Adrenal gland (tissue), 12 donors: Measurements from ENCODE around the gene RAB10. TPM values are rescaled to one million over a fixed set of nuclear protein-coding genes. Genes with fewer than 3 reads are reported as not detected.

Experiments used
- DNase-seq, 7 donors: peaks; one replicate each; pipeline ENCODE4 v3.0.0-alpha.2; 2019 to 2020
- H3K27ac ChIP-seq, 5 donors: fragments of 200-600 bp; sonication (generic) in 4 of 5; 1 replicate in 3 of 5; 2 replicates in 2 of 5; pipeline versions ENCODE4 v1.5.1 to v1.8.0; 2016 to 2020; ENCODE audit warnings: mild to moderate bottlenecking in 1 of 5
- H3K27me3 ChIP-seq: fragments of 200-600 bp; 2 replicates; pipeline ENCODE4 v1.8.0; 2021
- H3K36me3 ChIP-seq, 2 donors: fragments of 200-600 bp; replicated peaks in 1 of 2; 1 replicate in 1 of 2; 2 replicates in 1 of 2; pipeline versions ENCODE4 v1.5.1 to v1.8.0; 2018 to 2022
- H3K4me1 ChIP-seq, 2 donors: fragments of 200-600 bp; replicated peaks in 1 of 2; 1 replicate in 1 of 2; 2 replicates in 1 of 2; pipeline versions ENCODE4 v1.5.1 to v1.8.0; 2018 to 2021
- H3K4me3 ChIP-seq, 4 donors: fragments of 200-600 bp; sonication (generic) in 3 of 4; one replicate each; pipeline ENCODE4 v1.5.1; 2016 to 2018
- H3K9me3 ChIP-seq, 3 donors: fragments of 200-600 bp; sonication (generic) in 1 of 3; replicated peaks in 1 of 3; 1 replicate in 2 of 3; 2 replicates in 1 of 3; pipeline versions ENCODE4 v1.5.1 to v1.8.0; 2016 to 2021
- POLR2A ChIP-seq, 2 donors: fragments of 450-650 bp; IDR thresholded peaks; one replicate each; pipeline ENCODE4 v1.6.1; 2017; ENCODE audit warnings: antibody characterized with exemption in 2 of 2, mild to moderate bottlenecking in 2 of 2, moderate library complexity in 1 of 2
- WGBS, 4 donors: extraction: QIAGEN DNeasy Blood & Tissue Kit in 2 of 4; methylation state at CpG; one replicate each; pipeline versions ENCODE4 v1.1.5 to v1.1.7; 2013 to 2017; 5-methylcytosine and 5-hydroxymethylcytosine counted together
- intact Hi-C, 2 donors: fragments of 100-400 bp; cut with DNase I; formaldehyde crosslinking; loops; one replicate each; pipeline versions ENCODE4 v1.14.1 to v1.15.0; 2022 to 2023
- polyA plus RNA-seq, 3 donors: library from polyadenylated mRNA; stranded (reverse); fragments of 200-250 nt in 2 of 3; fragments of 350-450 nt in 1 of 3; fragmentation: Illumina TruSeq in 1 of 3; extraction: RNeasy Lipid Tissue Mini Kit (QIAGEN cat#74804) in 1 of 3; gene quantifications; one replicate each; pipeline ENCODE4 v1.2.3, GENCODE V29; 2013 to 2014
- total RNA-seq, 9 donors: library from RNA; depleted of rRNA in 4 of 9; stranded (reverse); fragments of >200 nt in 4 of 9; fragments of 120-200 nt in 1 of 9; fragmentation: NEBNext Ultra II Directional in 1 of 9; extraction: Animal tissue kit (Norgen Biotek cat#: 25700) in 1 of 9; gene quantifications; one replicate each; pipeline versions ENCODE4 v1.1.0 to v1.2.4, GENCODE V29; 2013 to 2023
- TF ChIP-seq, protein P1 (sequence below), 6 experiments: fragments of 450-650 bp in 4 of 6; fragments of 200-600 bp in 2 of 6; sonication (generic) in 1 of 6; IDR thresholded peaks; 1 replicate in 5 of 6; 2 replicates in 1 of 6; pipeline versions ENCODE4 v1.5.1 to v1.8.0; 2016 to 2021; ENCODE audit warnings: antibody characterized with exemption in 6 of 6, mild to moderate bottlenecking in 2 of 6, moderate library complexity in 1 of 6
- donor health status: healthy with polysubstance abuse.
- donor health status: Bipolar disorder and iron deficiency.
- donor health status: DM: yes; HTN: yes; CAD: no.
- donor health status: DM: no; HTN: no; CAD: no.
- donor health status: DM: no; HTN: no; CAD: no.
- donor health status: DM: yes; HTN: yes; CAD: no.

RAB10 gene
- total and polyA plus RNA-seq, 12 donors, result 31.8 to 369 (median 153) TPM

GRCh38 chr2:25991965-25992364 lies 41.9 kb upstream of the RAB10 start:
- Histone ChIP-seq H3K27me3 (no peaks in the 10 kb centered on the region), H3K9me3 (no peaks in the 10 kb centered on the region), H3K27ac (no peak overlapping the region), H3K4me3 (no peak overlapping the region), H3K4me1 (peaks cover 0 to 16% of the 10 kb centered on the region in 2 donors), H3K36me3 (no peaks in the 10 kb centered on the region)
- TF ChIP-seq, protein P1, sequence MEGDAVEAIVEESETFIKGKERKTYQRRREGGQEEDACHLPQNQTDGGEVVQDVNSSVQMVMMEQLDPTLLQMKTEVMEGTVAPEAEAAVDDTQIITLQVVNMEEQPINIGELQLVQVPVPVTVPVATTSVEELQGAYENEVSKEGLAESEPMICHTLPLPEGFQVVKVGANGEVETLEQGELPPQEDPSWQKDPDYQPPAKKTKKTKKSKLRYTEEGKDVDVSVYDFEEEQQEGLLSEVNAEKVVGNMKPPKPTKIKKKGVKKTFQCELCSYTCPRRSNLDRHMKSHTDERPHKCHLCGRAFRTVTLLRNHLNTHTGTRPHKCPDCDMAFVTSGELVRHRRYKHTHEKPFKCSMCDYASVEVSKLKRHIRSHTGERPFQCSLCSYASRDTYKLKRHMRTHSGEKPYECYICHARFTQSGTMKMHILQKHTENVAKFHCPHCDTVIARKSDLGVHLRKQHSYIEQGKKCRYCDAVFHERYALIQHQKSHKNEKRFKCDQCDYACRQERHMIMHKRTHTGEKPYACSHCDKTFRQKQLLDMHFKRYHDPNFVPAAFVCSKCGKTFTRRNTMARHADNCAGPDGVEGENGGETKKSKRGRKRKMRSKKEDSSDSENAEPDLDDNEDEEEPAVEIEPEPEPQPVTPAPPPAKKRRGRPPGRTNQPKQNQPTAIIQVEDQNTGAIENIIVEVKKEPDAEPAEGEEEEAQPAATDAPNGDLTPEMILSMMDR (IDR thresholded peaks at IDR 0.05), result no peak
- TF ChIP-seq POLR2A (IDR thresholded peaks at IDR 0.05), result peak in 1 of 2 donors; percentile 13
- intact Hi-C loops, result loop anchor here in 1 of 2 donors (5.0 kb wide), 1 partner anchor 155 kb away; no protein-coding TSS in a partner anchor
- DNase-seq, result no peak
- 70 to 79% (median 71%) methylated on average over 3 of the region's 3 CpGs for WGBS, 4 donors

GRCh38 chr2:25992556-25992955 lies 41.3 kb upstream of the RAB10 start:
- DNase-seq, result no peak
- Histone ChIP-seq H3K4me1 (peaks cover 0 to 16% of the 10 kb centered on the region in 2 donors), H3K27ac (no peak overlapping the region), H3K4me3 (no peak overlapping the region), H3K9me3 (no peaks in the 10 kb centered on the region), H3K27me3 (no peaks in the 10 kb centered on the region), H3K36me3 (no peaks in the 10 kb centered on the region)
- intact Hi-C loops, result loop anchor here in 1 of 2 donors (5.0 kb wide), 1 partner anchor 155 kb away; no protein-coding TSS in a partner anchor
- WGBS, 4 donors, result 84 to 91% (median 89%) methylated on average over 8 of the region's 8 CpGs
- TF ChIP-seq, protein P1 (IDR thresholded peaks at IDR 0.05), result no peak
- TF ChIP-seq POLR2A (IDR thresholded peaks at IDR 0.05), result no peak

DNA sequence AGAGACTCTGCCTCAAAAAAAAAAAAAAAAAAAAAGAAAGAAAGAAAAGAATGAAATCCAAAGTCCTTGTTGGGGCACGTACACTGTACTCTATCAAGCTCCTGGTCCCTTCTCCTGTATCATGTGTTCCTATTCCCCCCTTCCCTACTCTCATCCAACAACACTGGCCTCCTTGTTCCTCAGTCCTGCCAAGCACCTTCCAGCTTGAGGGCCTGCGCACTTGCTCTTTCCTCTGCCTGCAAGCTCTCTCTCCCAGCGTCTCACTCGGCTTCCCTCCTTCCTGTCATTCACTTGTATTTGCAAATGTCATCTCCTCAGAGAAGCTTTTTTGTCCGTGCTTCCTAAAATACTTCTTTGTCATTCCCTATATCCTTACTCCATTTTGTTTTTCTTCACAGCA lies 40.8 kb upstream of the RAB10 start:
- intact Hi-C loops, result loop anchor here in 1 of 2 donors (5.0 kb wide), 1 partner anchor 154 kb away; no protein-coding TSS in a partner anchor
- no peak for DNase-seq
- Histone ChIP-seq H3K36me3 (no peaks in the 10 kb centered on the region), H3K27me3 (no peaks in the 10 kb centered on the region), H3K9me3 (no peaks in the 10 kb centered on the region), H3K4me3 (no peak overlapping the region), H3K4me1 (peaks cover 0 to 20% of the 10 kb centered on the region in 2 donors), H3K27ac (no peak overlapping the region)
- TF ChIP-seq, protein P1 (IDR thresholded peaks at IDR 0.05), result no peak
- no peak for TF ChIP-seq POLR2A (IDR thresholded peaks at IDR 0.05)
- WGBS, 4 donors, result 82 to 89% (median 83%) methylated on average over 5 of the region's 5 CpGs

DNA sequence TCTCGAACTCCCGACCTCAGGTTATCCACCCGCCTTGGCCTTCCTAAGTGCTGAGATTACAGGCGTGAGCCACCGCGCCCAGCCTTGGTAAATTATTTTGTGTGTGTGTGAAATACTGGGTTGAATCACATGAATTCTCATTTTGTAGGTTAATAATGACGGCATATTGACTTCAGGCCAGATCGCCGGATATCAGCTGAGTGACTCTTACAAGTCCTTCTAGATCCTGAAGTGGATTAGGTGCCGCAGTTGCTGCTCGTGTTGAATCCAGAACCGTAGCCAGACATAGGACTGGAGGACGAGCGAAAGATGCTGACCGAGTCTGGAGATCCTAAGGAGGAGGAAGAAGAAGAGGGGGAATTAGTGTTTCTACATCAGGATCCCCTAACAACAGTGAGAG lies 39.4 kb upstream of the RAB10 start:
- WGBS, 4 donors, result 92 to 95% (median 93%) methylated on average over 15 of the region's 15 CpGs
- intact Hi-C loops, result loop anchor here in 1 of 2 donors (5.0 kb wide), 1 partner anchor 153 kb away; no protein-coding TSS in a partner anchor

More for the DNA sequence above, 39.4 kb upstream of the RAB10 start:
- Histone ChIP-seq H3K9me3 (no peaks in the 10 kb centered on the region), H3K27me3 (no peaks in the 10 kb centered on the region), H3K4me1 (peaks cover 0 to 22% of the 10 kb centered on the region in 2 donors), H3K27ac (no peak overlapping the region), H3K4me3 (no peak overlapping the region), H3K36me3 (no peaks in the 10 kb centered on the region)
- no peak for TF ChIP-seq POLR2A (IDR thresholded peaks at IDR 0.05)
- TF ChIP-seq, protein P1 (IDR thresholded peaks at IDR 0.05), result no peak
- no peak for DNase-seq
